GM23338 (cell line): ENCODE measurements around the gene CNTNAP2. TPM values are rescaled to one million over a fixed set of nuclear protein-coding genes. Genes with fewer than 3 reads are reported as not detected.

Experiments
- ATAC-seq: fragments of 200-7000 bp; cut with Tn5 transposase; 3 replicates; pipeline ENCODE4 v1.9.1; 2020
- DNase-seq: peaks from one replicate; pipeline ENCODE4 v3.0.0-alpha.2; 2015; ENCODE audit warnings: low spot score
- H2AFZ ChIP-seq: fragments of 200-600 bp; sonication (generic); 2 replicates; pipeline ENCODE4 v1.8.0; 2016; ENCODE audit warnings: antibody characterized with exemption, mild to moderate bottlenecking, moderate library complexity
- H3F3A ChIP-seq: fragments of 200-600 bp; sonication (generic); replicated peaks from 2 replicates; pipeline ENCODE4 v1.8.0; 2017; ENCODE audit warnings: antibody characterized with exemption, mixed run types, low read depth
- H3K27ac ChIP-seq: fragments of 200-600 bp; sonication (generic); 2 replicates; pipeline ENCODE4 v1.6.1; 2016; ENCODE audit warnings: low read depth
- H3K27me3 ChIP-seq: fragments of 200-600 bp; sonication (generic); 2 replicates; pipeline ENCODE4 v1.8.0; 2016; ENCODE audit warnings: mild to moderate bottlenecking, mixed run types, moderate library complexity; ENCODE audit not compliant: insufficient read depth
- H3K36me3 ChIP-seq: fragments of 200-600 bp; sonication (generic); 2 replicates; pipeline ENCODE4 v1.8.0; 2016; ENCODE audit warnings: mild to moderate bottlenecking; ENCODE audit not compliant: insufficient read depth
- H3K4me1 ChIP-seq: fragments of 200-600 bp; sonication (generic); 2 replicates; pipeline ENCODE4 v1.8.0; 2016; ENCODE audit warnings: mild to moderate bottlenecking, moderate library complexity; ENCODE audit not compliant: insufficient read depth
- H3K4me2 ChIP-seq: fragments of 200-600 bp; sonication (generic); 2 replicates; pipeline ENCODE4 v1.7.1; 2017; ENCODE audit warnings: mixed run types
- H3K4me3 ChIP-seq: fragments of 200-600 bp; sonication (generic); 2 replicates; pipeline ENCODE4 v1.6.1; 2016; ENCODE audit warnings: mixed run types
- H3K79me2 ChIP-seq: fragments of 200-600 bp; sonication (generic); replicated peaks from 2 replicates; pipeline ENCODE4 v1.8.0; 2017; ENCODE audit warnings: mild to moderate bottlenecking; ENCODE audit not compliant: insufficient read depth
- H3K9me2 ChIP-seq: fragments of 200-600 bp; sonication (generic); 2 replicates; pipeline ENCODE4 v1.8.0; 2017; ENCODE audit not compliant: insufficient read depth
- H4K20me1 ChIP-seq: fragments of 200-600 bp; sonication (generic); replicated peaks from 2 replicates; pipeline ENCODE4 v1.8.0; 2017; ENCODE audit warnings: mild to moderate bottlenecking; ENCODE audit not compliant: insufficient read depth
- H3K27ac Mint-ChIP-seq: 2 replicates; pipeline ENCODE4 v1.8.0; 2020; ENCODE audit warnings: inconsistent platforms, mild to moderate bottlenecking, moderate library complexity, mixed read lengths
- H3K27me3 Mint-ChIP-seq: 3 replicates; pipeline ENCODE4 v1.8.0; 2022; ENCODE audit warnings: low read depth, mild to moderate bottlenecking, moderate library complexity, mixed read lengths, inconsistent platforms; ENCODE audit not compliant: insufficient read depth, poor library complexity
- H3K36me3 Mint-ChIP-seq: 3 replicates; pipeline ENCODE4 v1.8.0; 2021; ENCODE audit warnings: low read depth, mild to moderate bottlenecking, inconsistent platforms, moderate library complexity, mixed read lengths
- H3K4me1 Mint-ChIP-seq: 3 replicates; pipeline ENCODE4 v1.8.0; 2020; ENCODE audit warnings: mild to moderate bottlenecking, inconsistent platforms, mixed read lengths
- H3K4me3 Mint-ChIP-seq: 3 replicates; pipeline ENCODE4 v1.8.0; 2021; ENCODE audit warnings: moderate library complexity, mild to moderate bottlenecking, inconsistent platforms, mixed read lengths
- H3K9me3 Mint-ChIP-seq: 3 replicates; pipeline ENCODE4 v1.8.0; 2020; ENCODE audit warnings: moderate library complexity, mild to moderate bottlenecking, inconsistent platforms, mixed read lengths
- CREB1 ChIP-seq: fragments of 250-450 bp; sonication (Bioruptor Pico); IDR thresholded peaks from 2 replicates; pipeline ENCODE4 v1.5.0; 2020; ENCODE audit warnings: low read depth, mild to moderate bottlenecking, moderate library complexity
- CTCF ChIP-seq, 2 experiments: fragments of 200-600 bp in 1 of 2; sonication (generic) in 1 of 2; conservative IDR thresholded peaks; 2 replicates each; pipeline versions ENCODE4 v1.5.1 to v1.6.1; 2016 to 2017; ENCODE audit warnings: antibody characterized with exemption in 2 of 2, low read depth in 2 of 2, mild to moderate bottlenecking in 2 of 2, moderate library complexity in 1 of 2
- ETS1 ChIP-seq: IDR thresholded peaks from 2 replicates; pipeline ENCODE4 v1.6.1; 2016; ENCODE audit warnings: antibody characterized with exemption
- EZH2 ChIP-seq: fragments of 200-600 bp; sonication (generic); IDR thresholded peaks from one replicate; pipeline ENCODE4 v1.8.0; 2017; ENCODE audit warnings: antibody characterized with exemption, mild to moderate bottlenecking, low read depth; ENCODE audit not compliant: unreplicated experiment
- EZH2phosphoT487 ChIP-seq: fragments of 200-600 bp; sonication (generic); IDR thresholded peaks from one replicate; pipeline ENCODE4 v1.8.1; 2018; ENCODE audit warnings: antibody characterized with exemption; ENCODE audit not compliant: unreplicated experiment
- NANOG ChIP-seq: IDR thresholded peaks from 2 replicates; pipeline ENCODE4 v1.6.1; 2016; ENCODE audit warnings: antibody characterized with exemption, borderline replicate concordance
- POLR2AphosphoS5 ChIP-seq: IDR thresholded peaks from 2 replicates; pipeline ENCODE4 v1.6.1; 2016; ENCODE audit warnings: antibody characterized with exemption, low read depth
- STAT1 ChIP-seq: IDR thresholded peaks from one replicate; pipeline ENCODE4 v1.6.1; 2016; ENCODE audit warnings: antibody characterized with exemption; ENCODE audit not compliant: unreplicated experiment
- ZNF114 ChIP-seq: fragments of 250-450 bp; sonication (Bioruptor Pico); IDR thresholded peaks from 2 replicates; pipeline ENCODE4 v1.5.0; 2020; ENCODE audit warnings: mild to moderate bottlenecking, moderate library complexity
- ZNF331 ChIP-seq: fragments of 250-450 bp; sonication (Bioruptor Pico); IDR thresholded peaks from 2 replicates; pipeline ENCODE4 v1.5.0; 2020; ENCODE audit warnings: low read depth, mild to moderate bottlenecking, moderate library complexity
- polyA plus RNA-seq: library from polyadenylated mRNA; unstranded; fragments of >200 nt; fragmentation: Nextera tagmentation; extraction: Ambion mirVana; gene quantifications from 2 replicates; pipeline ENCODE4 v1.2.1, GENCODE V29; 2016
- total RNA-seq: library from RNA; depleted of rRNA; stranded (reverse); fragments of >200 nt; shearing (Covaris generic); gene quantifications from 2 replicates; pipeline ENCODE4 v1.2.3, GENCODE V29; 2014

Gene CNTNAP2
- total and polyA plus RNA-seq, 2 experiments from 2014 or later = 38.2 to 61.3 TPM

- no peak overlapping the region for H3K4me3 Mint-ChIP-seq
- H3K27ac Mint-ChIP-seq = no peak overlapping the region
- Histone ChIP-seq H3K79me2 (no peaks in the 10 kb centered on the region), H3K4me2 (no peak overlapping the region), H2AFZ (no peak overlapping the region), H4K20me1 (no peaks in the 10 kb centered on the region), H3K27ac (no peak overlapping the region), H3K9me2 (no peaks in the 10 kb centered on the region), H3K36me3 (no peaks in the 10 kb centered on the region), H3F3A (no peaks in the 10 kb centered on the region), H3K27me3 (no peaks in the 10 kb centered on the region), H3K4me3 (no peak overlapping the region), H3K4me1 (no peaks in the 10 kb centered on the region)
- no peaks in the 10 kb centered on the region for H3K4me1 Mint-ChIP-seq
- peaks cover 13% of the 10 kb centered on the region; the same call in 2 of the 3 replicates for H3K9me3 Mint-ChIP-seq
- peaks cover 3% of the 10 kb centered on the region for H3K27me3 Mint-ChIP-seq
- ATAC-seq = no peak
- DNase-seq = no peak
- H3K36me3 Mint-ChIP-seq = no peaks in the 10 kb centered on the region
- TF ChIP-seq ETS1 (no peak), POLR2AphosphoS5 (no peak), NANOG (no peak), EZH2 (no peak), EZH2phosphoT487 (no peak), CREB1 (CRISPR knock-in tag) (no peak), STAT1 (no peak), CTCF (conservative IDR thresholded peaks at IDR 0.05; ENCODE audit: low read depth in 2 of 2) (no peak), ZNF114 (CRISPR knock-in tag) (no peak), ZNF331 (CRISPR knock-in tag) (no peak)
Observed at GRCh38 chr7:146660839-146661238, 544.2 kb downstream of the CNTNAP2 start.

GRCh38 chr7:146661435-146661834, 544.8 kb downstream of the CNTNAP2 start:
- no peak overlapping the region for H3K27ac Mint-ChIP-seq
- no peak overlapping the region for H2AFZ ChIP-seq
- TF ChIP-seq CREB1 (CRISPR knock-in tag) = no peak
- TF ChIP-seq CTCF (conservative IDR thresholded peaks at IDR 0.05; ENCODE audit: low read depth in 2 of 2) = no peak
- no peak for TF ChIP-seq ETS1

More at GRCh38 chr7:146661435-146661834, 544.8 kb downstream of the CNTNAP2 start:
- Histone ChIP-seq H3K27ac (no peak overlapping the region), H3K4me3 (no peak overlapping the region), H3K4me1 (no peaks in the 10 kb centered on the region), H3F3A (no peaks in the 10 kb centered on the region), H3K27me3 (no peaks in the 10 kb centered on the region), H3K36me3 (no peaks in the 10 kb centered on the region), H3K9me2 (no peaks in the 10 kb centered on the region), H3K79me2 (no peaks in the 10 kb centered on the region), H3K4me2 (no peak overlapping the region), H4K20me1 (no peaks in the 10 kb centered on the region)
- DNase-seq (no peak), ATAC-seq (no peak)
- H3K4me3 Mint-ChIP-seq = no peak overlapping the region
- H3K9me3 Mint-ChIP-seq = peaks cover 14% of the 10 kb centered on the region; the same call in 2 of the 3 replicates
- no peaks in the 10 kb centered on the region for H3K36me3 Mint-ChIP-seq
- H3K27me3 Mint-ChIP-seq = peaks cover 3% of the 10 kb centered on the region
- no peaks in the 10 kb centered on the region for H3K4me1 Mint-ChIP-seq
